ENCODE measurements around the gene PAQR6.

The PAQR6 gene

GRCh38 chr1:156262461-156263287, 14.8 kb upstream of the PAQR6 start:
- DNase-seq: no peak

DNA sequence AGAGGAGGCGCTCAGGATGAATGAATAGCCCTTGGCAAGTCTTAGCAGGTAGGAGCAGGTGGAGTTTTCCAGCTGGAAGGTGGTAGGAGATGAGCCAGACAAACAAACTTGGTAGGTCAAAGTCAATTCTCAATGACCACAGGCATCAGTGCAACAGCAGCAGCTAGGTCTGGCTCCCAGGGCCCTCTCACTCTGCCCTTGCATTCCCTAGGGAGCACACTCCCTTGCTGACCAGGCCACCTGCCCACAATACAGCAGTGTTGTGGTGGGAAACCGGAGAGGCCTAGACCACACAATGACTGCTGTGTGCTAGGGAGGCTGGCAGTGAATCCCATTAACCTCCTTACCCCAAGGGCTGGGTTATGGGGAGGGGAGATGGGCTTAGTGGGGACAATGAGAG, 13.0 kb upstream of the PAQR6 start:
- no peak for DNase-seq

DNA sequence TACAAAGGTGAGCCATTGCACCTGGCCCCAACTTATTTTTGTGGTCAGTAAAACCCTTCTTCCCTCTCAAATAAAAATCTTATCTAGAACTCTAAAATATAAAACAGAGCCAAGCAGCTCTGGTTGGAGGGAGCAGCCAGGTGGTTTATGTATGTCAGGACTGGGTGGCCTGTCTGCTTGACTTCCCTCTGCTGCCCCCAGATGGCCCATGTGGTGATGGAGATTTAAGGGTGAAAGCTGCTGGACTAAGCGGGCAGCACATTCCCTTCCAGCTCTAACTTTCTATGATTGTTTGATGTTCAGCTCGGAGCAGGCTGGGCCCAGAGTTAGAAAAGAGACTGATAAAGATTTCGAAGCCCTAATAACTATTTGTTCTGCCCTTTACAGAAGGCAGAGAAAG, 11.9 kb upstream of the PAQR6 start:
- no peak for DNase-seq

- DNase-seq: no peak
These were observed 11.0 kb upstream of the PAQR6 start for GRCh38 chr1:156258859-156259258.

DNA sequence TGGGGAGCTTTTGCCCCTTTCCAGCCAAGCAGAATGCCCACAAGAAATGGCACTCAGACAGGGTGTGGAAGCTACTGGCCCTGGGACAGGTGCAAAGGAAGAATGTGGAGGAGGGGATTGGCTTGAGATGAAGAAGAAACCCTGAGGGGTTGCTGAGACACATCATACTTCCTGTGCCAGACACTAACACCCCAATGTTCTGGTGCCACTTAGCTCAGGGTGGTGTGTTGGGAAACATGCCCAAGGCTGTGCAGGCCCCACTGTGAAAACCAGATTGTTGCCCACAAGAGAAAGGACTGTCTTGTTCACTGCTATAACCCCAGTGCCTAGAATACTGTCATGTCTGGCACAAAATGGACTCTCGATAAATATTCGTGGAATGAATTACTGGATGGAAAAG, 9.9 kb upstream of the PAQR6 start:
- no peak for DNase-seq

GRCh38 chr1:156253634-156254033, 5.8 kb upstream of the PAQR6 start:
- DNase-seq: no peak

- no peak for DNase-seq
These were observed 3.7 kb upstream of the PAQR6 start for GRCh38 chr1:156251527-156251926.

DNA sequence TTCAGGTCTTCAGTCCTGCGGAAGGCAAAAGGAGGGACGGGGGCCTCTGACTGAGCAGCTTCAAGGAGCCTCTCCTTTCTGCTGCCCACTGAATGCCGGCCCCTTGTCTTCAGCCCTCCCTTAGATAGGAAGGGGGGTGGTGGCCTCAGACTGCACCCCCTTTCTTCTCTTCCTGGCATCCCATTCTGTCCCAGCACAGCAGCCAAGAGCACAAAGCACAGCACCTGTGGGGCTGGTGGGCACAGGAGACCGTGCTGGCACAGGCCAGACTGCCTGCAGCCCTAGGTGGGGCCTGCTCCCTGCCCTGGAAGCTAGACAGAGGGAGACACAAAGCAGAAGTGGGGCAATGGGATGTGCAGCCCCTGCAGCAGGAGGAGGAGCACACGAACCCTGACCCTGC, 1.7 kb upstream of the PAQR6 start:
- no peak for DNase-seq

DNA sequence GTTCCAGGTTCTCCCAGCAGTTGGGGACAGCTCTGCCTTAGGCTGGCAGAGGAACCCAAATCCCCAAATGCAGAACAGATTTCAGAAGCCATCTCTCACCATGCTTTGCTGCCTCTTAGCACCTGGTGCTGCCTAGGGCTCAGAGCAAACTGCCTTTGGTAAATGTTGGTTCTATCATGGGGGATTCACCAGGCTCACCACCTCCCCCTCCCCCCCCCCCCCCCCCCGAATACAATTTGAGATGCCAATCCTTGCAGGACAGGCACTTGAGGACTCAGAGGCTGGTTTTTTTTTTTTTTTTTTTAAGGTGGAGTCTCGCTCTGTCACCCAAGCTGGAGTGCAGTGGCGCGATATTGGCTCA, 447 bp upstream of the PAQR6 start:
- no peak for DNase-seq

DNA sequence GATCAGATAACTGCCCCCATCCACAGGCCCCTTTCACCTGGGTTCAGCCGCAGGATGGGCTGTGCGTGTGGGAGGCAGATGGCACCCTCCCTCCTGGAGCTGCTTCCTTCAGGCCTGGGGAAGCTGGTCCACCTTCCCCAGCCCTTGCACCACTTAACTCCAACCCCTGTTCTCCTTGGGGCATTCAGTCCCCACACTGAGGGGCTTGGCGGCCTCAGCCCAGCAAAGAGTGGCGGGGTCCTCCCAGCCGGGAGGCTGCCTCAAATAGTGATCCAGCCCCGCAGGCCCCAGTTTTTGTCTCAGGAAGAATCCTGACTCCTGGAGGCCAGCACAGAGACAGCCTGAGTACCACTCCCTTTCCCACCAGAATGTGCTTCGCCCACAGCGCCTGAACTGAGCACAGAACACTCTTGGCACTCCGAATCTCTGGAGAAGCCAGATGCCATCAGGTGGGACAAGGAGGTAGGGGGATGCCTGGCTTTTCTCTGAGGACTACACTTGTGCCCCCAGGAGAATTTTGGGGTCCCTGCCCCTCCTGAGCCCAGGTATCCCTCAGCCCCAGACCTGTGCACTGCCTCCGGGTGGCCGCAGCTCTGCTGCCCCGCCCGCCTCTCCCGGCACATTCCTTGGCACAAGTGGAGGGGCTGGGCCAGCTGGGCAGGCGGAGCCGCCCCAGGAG, 936 bp downstream of the PAQR6 start:
- DNase-seq: no peak

- DNase-seq: no peak
These were observed 1.5 kb downstream of the PAQR6 start for GRCh38 chr1:156246241-156246780.

- DNase-seq: no peak
These were observed 2.2 kb downstream of the PAQR6 start for GRCh38 chr1:156245451-156246232.

DNA sequence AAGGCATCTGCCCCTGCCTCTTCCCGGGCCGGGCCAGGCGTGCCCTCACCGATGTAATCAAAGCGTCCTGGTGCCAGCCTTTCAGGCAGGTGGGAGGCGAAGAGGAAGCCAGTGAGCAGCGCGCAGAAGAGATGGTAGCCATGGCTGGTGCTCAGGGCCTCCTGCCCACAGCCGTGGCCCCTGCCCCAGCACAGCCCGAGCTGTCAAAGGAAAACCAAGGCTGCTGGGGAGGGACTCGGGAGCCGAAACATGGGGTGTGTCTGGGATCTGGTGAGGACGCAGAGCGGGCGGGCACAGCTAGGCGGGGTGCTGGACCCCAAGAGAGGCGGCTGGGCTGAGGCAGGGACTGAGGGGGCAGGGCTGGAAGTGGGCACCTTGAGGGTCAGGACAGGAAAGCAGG, 3.1 kb downstream of the PAQR6 start:
- DNase-seq: no peak

GRCh38 chr1:156244126-156244525, 3.7 kb downstream of the PAQR6 start:
- DNase-seq: no peak

GRCh38 chr1:156242738-156243137, 5.1 kb downstream of the PAQR6 start:
- no peak for DNase-seq

DNA sequence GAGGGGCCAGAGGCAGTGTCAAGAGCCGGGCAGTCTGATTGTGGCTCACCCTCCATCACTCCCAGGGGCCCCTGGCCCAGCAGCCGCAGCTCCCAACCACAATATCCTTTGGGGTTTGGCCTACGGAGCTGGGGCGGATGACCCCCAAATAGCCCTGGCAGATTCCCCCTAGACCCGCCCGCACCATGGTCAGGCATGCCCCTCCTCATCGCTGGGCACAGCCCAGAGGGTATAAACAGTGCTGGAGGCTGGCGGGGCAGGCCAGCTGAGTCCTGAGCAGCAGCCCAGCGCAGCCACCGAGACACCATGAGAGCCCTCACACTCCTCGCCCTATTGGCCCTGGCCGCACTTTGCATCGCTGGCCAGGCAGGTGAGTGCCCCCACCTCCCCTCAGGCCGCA, 5.9 kb downstream of the PAQR6 start, which contains the start of gene BGLAP:
Gene BGLAP (plus strand): TSS at position 259 of the 400 bp plus-strand sequence. CDS start 48 bp downstream, at position 307.
- no peak for DNase-seq

- no peak for DNase-seq
These were observed 6.5 kb downstream of the PAQR6 start for GRCh38 chr1:156241311-156241811.

- no peak for DNase-seq
These were observed 9.6 kb downstream of the PAQR6 start for GRCh38 chr1:156238248-156238647.

GRCh38 chr1:156236164-156236563, 11.7 kb downstream of the PAQR6 start:
- no peak for DNase-seq

DNA sequence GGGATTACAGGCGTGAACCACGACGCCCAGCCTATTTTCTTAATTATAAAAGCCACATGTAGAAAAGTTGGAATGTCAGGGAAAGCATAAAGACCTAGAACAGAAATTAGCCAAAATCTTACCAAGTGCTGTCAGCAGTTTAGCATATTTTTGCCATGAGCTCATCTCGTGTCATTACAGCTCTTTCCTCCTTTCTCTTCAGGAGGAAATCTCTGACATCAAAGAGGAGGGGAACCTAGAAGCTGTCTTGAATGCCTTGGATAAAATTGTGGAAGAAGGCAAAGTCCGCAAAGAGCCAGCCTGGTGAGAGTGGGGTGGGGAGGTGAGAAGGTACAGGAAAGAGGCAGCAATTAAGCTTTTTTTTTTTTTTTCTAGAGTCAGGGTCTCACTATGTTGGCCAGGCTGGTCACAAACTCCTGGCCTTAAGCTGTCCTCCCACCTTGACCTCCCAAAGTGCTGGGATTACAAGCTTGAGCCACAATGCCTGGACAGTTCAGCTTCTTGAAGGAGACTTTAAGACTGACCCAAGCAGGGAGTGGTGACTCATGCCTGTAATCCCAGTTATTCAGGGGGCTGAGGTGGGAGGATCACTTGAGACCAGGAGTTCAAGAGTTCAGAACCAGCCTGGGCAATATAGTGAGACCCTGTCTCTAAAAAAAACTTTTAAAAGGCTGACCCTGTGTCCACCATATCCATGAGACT, 14.3 kb downstream of the PAQR6 start:
- peak; percentile 60 for DNase-seq

- DNase-seq: no peak
These were observed 15.5 kb downstream of the PAQR6 start for GRCh38 chr1:156232201-156232894.

DNA sequence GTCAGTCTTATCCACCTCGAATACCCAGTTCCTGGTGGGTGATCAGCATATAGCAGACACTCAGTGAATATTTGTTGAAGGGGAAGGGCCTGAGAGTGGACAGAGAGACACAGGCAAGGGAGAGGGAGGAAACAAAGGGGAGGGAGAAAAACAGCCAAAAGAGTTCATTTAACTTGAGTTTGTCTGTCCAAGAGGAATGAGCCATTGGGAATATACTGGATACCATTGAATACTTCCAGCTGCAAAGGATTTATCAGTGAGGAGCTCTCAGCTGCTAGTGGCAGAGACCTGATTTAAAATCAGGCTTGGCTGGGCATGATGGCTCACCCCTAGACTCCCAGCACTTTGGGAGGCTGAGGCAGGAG, 17.4 kb downstream of the PAQR6 start:
- no peak for DNase-seq

Data from amniotic stem cell (primary cell).